Measurements from ENCODE around the gene EFL1.
A peak's percentile ranks its signal among the peaks of the same experiment; 100 is the strongest.
"Not testable (repeated sequence)": the region's sequence is repeated elsewhere in the genome, so short reads cannot be mapped to it uniquely, and the experiment has no call there.

EFL1 gene

DNA sequence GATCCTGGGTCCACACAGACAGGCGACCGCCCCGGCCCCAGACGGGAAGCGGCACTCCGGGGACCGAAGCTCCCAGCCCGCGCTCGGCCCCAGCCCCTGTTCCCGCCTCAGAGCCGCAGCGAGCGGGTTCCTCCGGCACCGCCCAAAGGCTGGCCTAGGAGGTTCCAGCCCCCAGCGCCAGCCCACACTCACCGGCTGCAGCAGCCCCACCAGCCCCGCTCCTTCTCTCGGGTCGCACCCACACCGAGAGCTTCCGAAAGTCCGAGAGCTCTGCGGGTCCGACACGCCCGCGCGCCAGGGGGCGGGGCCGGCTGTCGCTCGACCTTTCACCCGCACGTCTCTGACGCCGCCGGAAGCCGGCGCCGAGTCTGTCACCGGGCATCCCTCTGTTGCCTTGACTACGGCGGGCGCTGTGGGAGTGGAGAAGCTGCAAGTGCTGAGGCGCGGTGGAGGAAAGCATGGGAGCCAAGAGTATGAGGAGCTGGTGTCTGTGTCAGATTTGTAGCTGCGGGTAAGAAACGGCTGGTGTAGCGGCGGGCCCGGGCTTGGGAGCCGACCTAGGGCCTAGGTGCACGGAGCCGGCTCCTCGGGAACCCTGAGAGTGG, at the start of gene EFL1, which contains the start of gene SAXO2:
TSS of gene EFL1 (minus strand) at position 313 of the 605 bp plus-strand sequence. CDS start 956 bp downstream, outside the sequence.
TSS of gene SAXO2 (plus strand) at position 397 of the 605 bp plus-strand sequence. CDS start at position 459, 62 bp downstream.
- DNase-seq, result peak; percentile 91

DNA sequence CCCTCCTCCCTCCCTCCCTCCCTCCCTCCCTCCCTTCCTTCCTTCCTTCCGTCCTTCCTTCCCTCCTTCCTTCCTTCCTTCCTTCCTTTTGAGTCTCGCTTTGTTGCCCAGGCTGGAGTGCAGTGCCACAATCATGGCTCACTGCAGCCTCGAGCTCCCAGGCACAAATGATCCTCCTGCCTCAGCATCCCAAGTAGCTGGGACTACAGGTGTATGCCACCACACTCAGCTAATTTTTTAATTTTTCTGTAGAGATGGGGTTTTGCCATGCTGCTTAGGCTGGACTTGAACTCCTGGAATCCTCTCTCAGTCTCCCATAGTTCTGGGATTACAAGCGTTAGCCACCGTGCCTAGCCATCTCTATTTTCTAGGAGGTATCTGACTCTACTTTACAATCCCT, 48.8 kb upstream of the EFL1 start:
- not testable (repeated sequence) for DNase-seq

DNA sequence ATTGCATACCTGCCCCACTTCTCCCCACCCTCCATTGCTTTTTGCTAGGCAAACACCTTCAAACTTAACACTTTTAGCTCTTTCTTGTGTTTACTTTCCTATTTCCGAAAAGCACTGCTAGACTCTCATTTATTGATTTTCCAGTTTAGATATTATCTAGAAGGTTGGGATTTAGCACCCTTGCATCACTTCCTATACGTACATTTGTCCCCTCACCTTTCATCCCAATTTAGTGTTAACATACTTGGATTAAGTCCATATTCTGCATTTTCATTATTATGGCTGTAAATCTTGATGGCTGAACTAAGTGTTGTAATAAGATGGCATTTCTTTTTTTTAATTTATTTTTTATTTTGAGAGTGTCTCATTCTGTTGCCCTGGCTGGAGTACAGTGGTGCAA, 47.3 kb upstream of the EFL1 start:
- DNase-seq, result no peak

DNA sequence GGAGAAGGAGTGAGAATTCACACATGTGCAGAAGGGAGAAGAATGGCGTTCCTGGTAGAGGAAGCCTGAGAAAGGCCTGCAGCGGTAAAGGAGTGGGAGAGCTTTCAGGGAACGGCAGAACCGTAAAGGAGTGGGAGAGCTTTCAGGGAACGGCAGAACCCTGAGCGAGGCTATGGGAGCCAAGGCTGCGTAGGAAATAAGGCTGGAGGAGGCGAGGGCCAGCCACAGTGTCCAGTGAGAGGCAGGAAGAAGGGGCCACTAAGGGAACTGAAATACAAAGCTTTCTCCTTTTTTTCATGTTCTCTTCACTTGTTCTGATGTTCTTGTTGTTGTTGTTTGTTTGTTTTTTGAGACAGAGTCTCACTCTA, 45.2 kb upstream of the EFL1 start:
- DNase-seq, result no peak

DNA sequence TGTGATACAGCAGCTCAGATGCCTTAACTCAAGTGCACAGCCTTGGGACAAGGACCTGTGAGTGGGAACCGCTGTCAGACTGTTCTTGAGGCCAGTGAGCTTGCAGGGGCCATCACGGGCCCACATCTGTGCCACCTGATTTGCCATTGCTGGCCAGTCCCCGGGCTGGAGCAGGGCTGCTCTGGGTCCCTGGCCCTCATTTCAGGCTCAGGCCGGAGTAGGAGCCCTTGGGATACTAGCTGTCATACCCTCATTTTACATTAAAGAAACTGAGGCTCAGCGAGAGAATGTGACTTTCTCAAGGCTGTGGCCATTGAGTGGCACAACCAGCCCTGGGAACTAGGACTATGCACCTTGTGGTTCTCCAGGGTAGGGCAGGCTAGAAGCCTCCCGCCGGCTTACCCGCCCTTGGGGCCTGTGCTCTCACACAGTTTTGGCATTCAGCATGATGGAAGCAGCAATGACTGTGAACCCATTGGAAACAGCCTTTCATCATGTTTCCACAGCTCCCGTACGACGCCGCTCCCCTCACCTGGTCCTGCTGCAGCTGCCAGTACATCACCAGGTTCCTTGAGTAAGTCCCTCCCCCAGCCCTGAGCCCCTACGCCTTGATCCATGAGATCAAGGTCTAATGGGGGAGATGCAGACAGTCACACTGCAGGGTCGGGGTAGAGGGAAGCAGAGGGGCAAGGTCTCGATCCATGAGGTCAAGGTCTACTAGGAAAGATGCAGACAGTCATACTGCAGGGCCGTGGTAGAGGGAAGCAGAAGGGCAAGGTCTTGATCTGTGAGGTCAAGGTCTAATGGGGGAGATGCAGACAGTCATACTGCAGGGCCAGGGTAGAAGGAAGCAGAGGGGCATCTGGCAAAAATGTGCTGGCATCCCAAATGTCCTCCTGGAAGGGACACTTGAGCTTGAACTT, 44.5 kb upstream of the EFL1 start:
- no peak for DNase-seq

DNA sequence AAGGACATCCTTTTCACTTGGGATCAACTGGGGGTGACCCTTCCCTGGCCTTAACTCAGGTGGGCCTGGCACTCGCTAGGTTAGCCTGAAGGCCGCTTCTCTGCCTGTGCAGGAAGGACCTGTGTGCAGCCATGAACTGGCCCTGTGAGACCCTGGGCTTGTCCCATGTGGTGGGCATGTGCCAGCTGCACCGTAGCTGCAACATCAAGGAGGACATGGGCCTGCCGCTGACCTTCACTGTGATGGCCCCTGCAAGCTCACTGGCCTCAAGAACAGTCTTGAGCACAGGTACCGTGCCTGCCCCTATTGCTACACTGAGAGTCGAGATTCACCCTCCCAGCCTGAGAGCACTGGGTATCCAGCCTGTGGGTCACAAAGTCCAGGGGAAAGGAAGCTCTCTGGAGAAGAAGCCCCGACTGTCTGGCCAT, 43.1 kb upstream of the EFL1 start:
- no peak for DNase-seq

DNA sequence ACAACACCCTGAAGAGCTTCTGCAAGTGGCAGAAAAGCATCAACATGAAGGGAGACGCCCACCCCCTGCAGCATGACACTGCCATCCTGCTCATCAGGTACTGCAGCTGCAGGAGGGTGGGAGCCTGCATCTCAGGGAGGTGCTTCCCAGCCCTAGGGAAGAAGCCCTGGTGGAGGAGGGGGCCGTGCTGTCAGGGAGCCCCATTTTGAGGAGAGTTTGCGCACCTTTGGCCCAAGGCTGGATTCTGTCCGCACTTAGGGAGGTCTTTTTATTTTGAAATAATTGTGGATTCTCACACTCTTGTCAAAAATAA, 42.2 kb upstream of the EFL1 start:
- DNase-seq, result no peak

DNA sequence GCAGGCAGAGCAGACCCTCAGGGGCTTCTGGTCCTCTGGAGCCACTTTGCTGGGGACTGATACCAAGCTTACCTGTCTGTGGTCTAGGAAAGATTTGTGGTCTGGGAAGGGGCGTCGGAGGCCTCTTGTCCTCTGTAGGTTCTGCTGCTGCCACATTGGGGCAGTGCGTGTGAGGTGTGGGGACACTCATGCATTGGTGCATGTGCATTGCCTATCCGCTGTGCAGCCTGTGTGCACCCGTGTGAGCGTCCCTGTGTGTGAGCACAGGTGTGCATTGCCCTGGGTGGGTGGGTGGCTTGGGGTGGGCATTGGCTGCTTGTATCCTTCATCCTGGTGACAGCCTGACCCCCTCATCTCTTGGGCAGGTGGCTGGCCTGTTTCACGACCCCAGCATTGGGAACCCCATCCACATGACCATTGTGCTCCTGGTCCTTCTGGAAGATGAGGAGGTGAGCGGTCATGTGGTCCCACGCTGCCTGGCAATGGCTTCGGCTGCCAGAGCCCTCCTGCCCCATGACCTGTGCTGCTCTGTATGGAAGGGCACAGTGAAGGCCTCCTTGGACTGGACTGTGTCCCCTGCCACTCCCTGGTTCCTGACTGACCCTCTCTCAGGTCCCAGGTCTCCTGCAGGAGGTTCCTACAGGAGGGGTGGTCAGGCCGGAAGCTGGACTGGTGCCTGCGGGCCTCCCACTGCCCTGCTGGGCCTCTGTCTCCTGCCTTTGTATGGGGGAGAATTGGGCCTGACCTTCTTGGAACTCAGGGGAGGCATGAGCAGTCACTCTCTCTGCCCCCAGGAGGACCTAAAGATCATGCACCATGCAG, 41.6 kb upstream of the EFL1 start:
- no peak for DNase-seq

DNA sequence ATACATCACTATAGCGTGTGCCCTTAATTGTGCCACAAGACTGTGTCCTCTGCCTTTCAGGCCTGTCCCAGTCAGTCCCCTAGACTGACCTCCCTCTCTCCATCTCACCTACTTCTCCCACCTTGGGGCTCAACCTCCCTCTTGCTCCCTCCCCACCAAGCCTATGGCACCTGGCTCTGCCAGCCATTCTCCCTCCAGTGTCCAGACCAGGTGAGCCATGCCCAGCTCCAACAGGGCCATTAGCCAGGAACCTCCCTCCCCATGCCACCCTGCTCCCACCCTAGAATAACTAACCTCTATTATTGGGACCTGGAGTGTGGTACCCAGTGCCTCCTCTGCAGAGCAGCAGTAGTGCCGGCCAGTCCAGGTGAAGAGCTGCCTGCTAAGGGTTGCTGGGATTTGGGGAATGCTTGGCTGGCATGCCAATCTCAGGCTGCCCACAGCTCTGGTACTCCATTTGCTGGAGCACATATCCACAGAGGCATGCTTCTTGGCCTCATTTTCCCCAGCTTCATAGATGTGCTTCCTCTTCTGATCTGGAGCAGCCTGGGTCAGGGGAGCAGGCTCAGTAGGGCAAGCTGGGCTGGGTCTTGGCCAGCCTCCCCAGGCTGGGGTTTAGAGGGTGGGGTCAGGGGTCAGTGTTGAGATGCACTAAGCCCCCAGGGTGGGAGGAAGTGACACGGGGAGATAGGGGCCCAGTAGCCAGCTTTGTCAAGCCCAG, 38.9 kb upstream of the EFL1 start:
- no peak for DNase-seq

DNA sequence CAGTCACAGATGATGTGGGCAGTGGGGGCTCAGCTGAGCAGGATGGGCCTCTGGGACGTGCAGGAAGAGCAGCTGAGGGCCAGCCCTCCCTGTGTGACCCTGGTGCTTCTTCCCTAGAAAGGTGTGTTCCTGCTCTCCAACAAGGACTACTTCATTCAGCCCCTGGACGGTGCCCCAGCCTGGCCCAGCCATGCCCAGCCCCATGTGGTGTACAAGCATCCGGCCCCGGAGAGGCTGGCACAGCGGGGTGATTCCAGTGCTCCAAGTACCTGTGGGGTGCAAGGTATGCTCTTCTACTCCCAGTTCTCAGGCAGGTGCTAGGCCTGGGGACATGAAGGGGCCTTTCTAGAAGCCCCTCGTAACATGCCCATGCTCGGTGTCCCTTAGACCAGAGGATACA, 38.3 kb upstream of the EFL1 start:
- no peak for DNase-seq

DNA sequence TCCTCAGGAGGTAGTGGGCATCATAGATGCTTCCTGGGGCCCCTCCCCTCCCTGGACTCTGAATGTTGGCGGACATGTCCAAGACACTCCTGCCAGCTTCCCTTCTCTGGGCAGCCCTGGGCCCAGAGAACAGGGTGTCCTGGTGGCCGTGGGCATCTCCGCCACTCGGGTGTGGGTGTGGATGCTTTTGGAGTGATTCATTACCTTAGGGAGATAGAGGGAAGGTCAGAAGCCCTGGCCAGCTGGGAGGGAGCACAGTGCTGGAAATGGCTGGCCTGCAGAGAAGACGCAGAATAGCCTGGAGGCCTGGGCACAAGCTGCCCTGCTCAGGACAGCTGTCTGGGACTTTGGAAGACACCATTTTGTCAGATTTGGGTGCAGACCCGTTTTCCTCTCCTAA, 37.8 kb upstream of the EFL1 start:
- not testable (repeated sequence) for DNase-seq

DNA sequence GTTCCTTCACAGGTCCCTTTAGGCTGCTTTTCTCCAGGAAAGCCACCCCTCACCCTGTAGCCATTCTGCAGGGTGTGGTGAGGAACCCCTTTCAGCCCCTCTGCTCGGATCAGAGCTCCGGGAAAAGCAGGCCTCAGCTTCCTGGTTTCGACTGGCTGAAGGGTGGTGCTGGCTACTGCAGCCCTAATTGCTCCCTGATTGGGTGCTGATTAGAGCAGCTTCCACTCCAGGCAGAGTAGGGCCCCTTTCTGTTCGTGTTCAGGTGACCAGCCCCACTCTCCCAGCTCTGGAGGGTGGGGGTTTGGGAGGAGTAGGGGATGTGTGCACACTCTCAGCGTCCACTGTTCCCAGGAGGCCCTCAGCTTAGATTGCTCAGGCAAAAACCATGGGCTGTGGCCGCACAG, 37.0 kb upstream of the EFL1 start:
- DNase-seq, result not testable (repeated sequence)

DNA sequence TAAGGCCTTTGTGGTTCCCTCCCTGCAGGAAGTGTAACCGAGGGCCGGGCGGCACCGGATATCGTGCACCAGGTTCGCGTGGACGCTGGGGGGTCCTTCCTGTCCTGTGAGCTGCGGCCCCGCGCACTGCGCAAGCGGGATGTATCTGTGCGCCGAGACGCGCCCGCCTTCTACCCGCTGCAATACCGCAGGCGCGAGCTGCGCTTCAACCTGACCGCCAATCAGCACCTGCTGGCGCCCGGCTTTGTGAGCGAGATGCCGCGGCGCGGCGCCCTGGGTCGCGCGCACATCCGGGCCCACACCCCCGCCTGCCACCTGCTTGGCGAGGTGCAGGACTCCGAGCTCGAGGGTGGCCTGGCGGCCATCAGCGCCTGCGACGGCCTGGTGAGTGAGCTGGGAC, 36.0 kb upstream of the EFL1 start:
- peak; percentile 26 for DNase-seq

DNA sequence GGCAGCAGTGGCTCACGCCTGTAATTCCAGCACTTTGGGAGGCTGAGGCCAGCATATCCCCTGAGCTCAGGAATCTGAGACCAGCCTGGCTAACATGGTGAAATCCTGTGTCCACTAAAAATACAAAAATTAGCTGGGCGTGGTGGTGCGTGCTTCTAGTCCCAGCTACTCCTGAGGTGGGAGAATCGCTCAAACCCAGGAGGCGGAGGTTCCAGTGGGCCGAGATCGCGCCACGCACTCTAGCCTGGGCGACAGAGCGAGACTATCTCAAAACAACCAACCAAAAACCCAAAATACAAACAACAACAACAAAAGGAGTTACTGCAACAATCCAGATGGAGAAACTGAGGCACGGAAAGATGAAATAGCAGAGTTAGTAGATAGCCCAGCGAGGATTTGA, 35.5 kb upstream of the EFL1 start:
- DNase-seq, result no peak

DNA sequence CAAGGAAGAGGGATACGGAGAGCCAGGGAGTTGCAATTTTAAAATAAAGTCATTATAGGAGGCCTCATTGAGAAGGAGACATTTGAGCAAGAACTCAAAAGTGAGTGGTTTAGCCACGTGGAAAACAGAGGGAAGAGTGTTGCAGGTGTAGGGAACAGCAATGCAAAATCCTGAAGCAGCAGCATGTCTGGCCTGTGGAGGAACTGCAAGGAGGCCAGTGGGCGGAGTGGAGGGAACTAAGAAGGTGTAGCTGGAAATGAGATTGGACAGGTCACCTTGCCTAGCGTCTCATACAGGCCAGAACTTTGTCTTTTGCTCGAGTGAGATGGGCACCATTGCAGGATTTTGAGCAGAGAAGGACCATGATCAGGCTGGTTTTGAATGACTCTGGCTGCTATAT, 35.0 kb upstream of the EFL1 start:
- no peak for DNase-seq

DNA sequence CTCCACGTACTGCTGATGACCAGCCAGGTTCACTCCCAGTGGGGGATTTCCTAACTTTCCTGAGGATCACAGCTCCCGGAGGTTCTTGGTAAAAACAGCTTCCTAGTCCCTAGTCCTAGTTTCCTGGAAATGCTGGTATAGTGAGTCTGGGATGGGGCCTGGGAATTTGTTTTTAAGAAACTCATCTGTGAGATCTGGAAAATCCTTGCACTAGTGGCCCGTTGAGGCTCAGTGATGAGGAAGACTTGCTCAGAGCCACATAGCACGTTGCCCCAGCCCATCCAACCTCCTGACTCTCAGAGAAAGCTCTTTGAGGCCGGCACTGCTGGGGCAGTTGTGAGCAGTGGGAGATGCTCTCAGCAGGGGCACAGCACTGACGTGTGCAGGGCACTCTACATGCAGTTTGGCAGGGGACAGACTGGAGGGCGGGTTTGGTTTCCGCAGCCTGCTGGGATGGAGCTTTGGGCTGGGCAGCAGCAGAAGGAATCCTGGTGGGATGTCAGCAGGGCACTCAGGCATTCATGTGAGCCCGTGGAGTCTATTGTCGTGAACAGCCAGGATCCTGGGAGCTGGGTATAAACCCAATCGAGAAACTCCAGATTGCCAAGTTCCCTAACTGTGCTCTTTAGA, 31.6 kb upstream of the EFL1 start:
- no peak for DNase-seq

DNA sequence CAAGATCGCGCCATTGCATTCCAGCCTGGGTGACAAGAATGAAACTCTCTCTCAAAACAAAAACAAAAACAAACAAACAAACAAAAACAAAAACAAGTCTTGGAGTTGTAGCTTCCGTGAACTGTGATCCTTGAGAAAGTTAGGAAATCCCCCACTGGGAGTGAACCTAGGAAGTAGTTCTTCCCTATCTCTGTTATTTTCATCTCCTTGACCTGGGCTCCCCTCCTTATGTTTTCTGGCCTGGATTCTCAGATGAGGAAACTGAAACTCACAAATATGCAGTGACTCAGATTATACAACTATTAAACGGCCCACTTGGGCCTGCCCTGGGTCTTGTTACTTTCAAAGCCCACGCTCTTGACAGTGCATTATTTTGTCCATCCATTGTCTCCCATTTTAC, 29.7 kb upstream of the EFL1 start:
- no peak for DNase-seq

DNA sequence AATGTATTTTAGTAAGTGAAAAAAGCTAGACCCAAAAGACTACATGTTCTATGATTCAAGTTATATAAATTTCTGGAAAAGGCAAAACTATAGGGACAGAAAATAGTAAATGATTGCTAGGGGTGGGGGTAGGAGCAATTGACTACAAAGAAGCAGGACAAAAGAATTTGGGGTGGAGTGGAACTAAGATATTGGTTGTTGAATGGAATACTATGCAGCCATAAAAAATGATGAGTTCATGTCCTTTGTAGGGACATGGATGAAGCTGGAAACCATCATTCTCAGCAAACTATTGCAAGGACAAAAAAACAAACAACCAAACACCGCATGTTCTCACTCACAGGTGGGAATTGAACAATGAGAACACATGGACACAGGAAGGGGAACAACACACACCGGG, 25.7 kb upstream of the EFL1 start:
- DNase-seq, result not testable (repeated sequence)

DNA sequence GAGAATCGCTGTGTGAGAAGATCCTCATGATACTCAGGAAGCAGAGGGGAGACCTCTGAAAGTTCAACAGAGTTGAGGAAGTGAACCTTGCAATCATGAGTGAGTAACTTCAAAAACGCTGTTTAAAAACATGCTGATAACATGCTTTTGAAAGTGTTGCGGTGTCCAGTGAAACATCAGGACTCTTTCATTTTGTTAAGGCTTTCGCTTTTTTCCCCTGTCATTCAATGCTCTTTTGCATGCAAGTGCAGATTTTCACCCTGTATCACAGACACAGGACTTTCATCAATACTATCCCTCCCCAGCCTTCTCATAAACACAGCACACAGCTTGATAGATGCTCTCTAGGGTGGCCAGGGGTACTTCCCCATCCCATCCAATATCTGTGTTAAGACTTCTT, 23.9 kb upstream of the EFL1 start:
- not testable (repeated sequence) for DNase-seq

DNA sequence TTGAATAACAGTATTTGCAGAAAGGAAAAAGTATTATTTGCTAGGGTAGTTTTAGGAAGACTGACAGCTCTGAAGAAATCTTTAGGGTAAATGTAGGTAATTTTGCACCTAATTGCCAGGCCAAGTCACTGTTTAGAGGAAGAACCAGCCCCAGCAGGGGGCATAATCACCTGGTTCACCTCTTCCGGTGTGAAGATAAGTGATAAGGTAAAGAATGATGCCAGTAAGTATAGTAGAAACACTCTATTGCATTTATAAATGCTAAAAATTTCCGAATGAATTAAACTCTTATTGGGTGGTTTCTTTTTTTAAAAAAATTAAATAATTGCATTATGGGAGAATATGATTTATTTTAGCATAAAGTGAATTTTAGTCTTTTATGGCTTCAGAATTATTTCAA, 21.8 kb upstream of the EFL1 start:
- not testable (repeated sequence) for DNase-seq

DNA sequence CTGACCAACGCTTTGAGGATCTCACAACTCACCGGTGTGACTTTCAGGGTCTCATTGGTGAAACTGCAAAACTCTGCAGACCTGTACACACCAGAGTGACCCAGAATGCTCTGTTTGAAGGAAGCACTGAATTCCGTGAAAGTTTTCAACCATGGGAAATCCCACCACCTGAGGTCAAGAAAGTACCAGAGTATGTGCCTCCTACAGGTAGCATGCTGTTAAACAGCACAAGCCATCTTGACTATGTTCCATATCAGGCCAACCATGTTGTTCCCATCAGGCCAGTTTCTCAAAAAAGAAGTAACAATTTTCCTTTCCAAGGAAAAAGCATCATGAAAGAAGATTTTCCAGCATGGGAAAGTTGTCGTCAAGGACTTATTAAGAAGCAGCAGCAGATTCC, 19.9 kb upstream of the EFL1 start:
- DNase-seq, result not testable (repeated sequence)

DNA sequence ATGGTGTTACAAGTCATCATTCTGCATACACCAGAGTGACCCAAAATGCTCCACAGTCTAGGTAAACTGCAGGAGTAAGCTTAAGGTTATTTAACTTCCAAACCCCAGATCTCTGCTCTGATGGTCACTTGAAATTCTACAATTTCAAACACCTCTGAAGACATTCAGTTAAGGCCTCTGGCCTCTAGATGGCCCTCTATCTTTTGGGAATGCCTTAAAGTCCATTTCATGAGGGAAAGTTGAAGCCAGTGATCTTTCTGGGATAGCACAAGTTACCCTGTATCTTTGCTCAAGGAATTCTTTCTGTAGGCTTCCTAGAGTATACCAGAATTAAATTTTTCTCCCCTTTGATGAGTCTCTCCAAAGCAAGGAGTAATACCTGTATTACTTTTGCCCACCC, 18.7 kb upstream of the EFL1 start:
- DNase-seq, result not testable (repeated sequence)
